ENCODE data around the gene EFHC1. TPM values are rescaled to one million over a fixed set of nuclear protein-coding genes. Genes with fewer than 3 reads are reported as not detected.

EFHC1 gene
- total RNA-seq, 1 experiment from 2014 or later, result 12.4 TPM

DNA sequence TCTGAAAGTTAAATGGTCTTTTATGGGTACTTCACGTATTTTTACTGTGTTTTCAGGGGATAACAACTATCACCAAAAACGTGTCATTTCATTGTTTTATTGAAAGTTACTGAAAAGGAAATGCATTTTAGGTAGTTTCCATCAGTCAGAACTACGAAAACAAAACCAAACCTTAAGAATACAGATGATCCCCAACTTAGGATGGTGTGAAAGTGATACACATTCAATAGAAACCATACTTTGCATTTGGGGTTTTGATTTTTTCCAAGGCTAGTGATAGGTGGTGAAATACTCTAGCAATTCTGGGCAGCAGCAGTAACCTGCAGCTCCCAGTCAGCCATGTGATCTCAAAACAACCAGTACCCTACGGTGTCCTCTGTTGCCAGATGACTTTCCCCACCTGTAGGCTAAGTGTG, 25.9 kb upstream of the EFHC1 start (continued):
- no peak for TF ChIP-seq TCF7L2 (IDR thresholded peaks at IDR 0.05; ENCODE audit: borderline replicate concordance, extremely low read depth, insufficient read depth, insufficient read length)
- no peak for TF ChIP-seq SRF (IDR thresholded peaks at IDR 0.05; ENCODE audit: low read depth)
- TF ChIP-seq RAD21 (IDR thresholded peaks at IDR 0.05; ENCODE audit: low read depth), result no peak
- TF ChIP-seq SP1 (IDR thresholded peaks at IDR 0.05; ENCODE audit: low read depth), result no peak
- no peak for TF ChIP-seq ZFX (IDR thresholded peaks at IDR 0.05)
- no peak for TF ChIP-seq CEBPB (IDR thresholded peaks at IDR 0.05; ENCODE audit: low read depth)
- no peak for TF ChIP-seq JUND (IDR thresholded peaks at IDR 0.05)
- no peak for TF ChIP-seq ELF1 (IDR thresholded peaks at IDR 0.05; ENCODE audit: borderline replicate concordance, low read depth)
- TF ChIP-seq, protein P1, sequence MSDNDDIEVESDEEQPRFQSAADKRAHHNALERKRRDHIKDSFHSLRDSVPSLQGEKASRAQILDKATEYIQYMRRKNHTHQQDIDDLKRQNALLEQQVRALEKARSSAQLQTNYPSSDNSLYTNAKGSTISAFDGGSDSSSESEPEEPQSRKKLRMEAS (IDR thresholded peaks at IDR 0.05), result no peak
- no peak for TF ChIP-seq EZH2 (IDR thresholded peaks at IDR 0.05)
- no peak for TF ChIP-seq EGR1 (IDR thresholded peaks at IDR 0.05; ENCODE audit: low read depth)

DNA sequence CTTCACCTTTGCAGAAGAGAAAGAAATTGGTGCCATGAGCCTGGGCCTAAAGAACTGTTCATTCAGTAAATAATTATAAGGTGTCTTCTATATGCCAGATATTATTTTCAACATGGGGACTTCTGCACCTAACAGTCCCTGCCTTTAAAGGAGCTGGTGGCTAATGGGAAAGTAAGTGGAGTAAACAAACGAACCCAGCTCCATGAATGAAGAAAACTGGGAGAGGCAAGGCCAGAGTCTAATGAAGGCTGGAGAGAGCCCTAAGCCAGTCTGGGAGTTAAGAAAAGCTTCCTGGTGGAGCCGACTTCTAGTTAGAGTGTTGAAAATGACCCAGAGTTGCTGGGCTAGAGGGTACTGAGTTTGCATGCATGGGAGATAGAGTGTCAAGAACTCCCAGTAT, 24.2 kb upstream of the EFHC1 start:
- Histone ChIP-seq H2AFZ (ENCODE audit: low read depth, low read length, poor library complexity, severe bottlenecking) (no peak overlapping the region), H3K9me2 (ENCODE audit: insufficient read depth) (no peaks in the 10 kb centered on the region), H3K79me2 (ENCODE audit: insufficient read depth, low read length) (no peaks in the 10 kb centered on the region), H3K27ac (ENCODE audit: low read depth, low read length) (no peak overlapping the region), H3K9me3 (ENCODE audit: control insufficient read depth in 1 of 2, insufficient read depth in 1 of 2, low read depth in 1 of 2, low read length in 2 of 2) (no peaks in the 10 kb centered on the region), H3K4me2 (ENCODE audit: low read length) (no peak overlapping the region), H4K20me1 (ENCODE audit: insufficient read depth) (no peaks in the 10 kb centered on the region), H3K4me3 (replicated peaks in 1 of 2; ENCODE audit: low read depth in 1 of 2, low read length in 2 of 2) (no peak overlapping the region), H3K9ac (ENCODE audit: low read length) (no peak overlapping the region), H3K27me3 (ENCODE audit: insufficient read depth, low read length) (no peaks in the 10 kb centered on the region), H3K4me1 (ENCODE audit: control insufficient read depth in 1 of 2, insufficient read depth in 2 of 2, low read length in 2 of 2) (peaks cover 2 to 24% of the 10 kb centered on the region in 2 experiments), H3K36me3 (ENCODE audit: control insufficient read depth in 1 of 2, insufficient read depth in 2 of 2, low read length in 2 of 2) (no peaks in the 10 kb centered on the region)
- CTCF ChIA-PET, result no interaction called here
- POLR2A ChIA-PET, result no interaction called here
- RAD21 ChIA-PET (ENCODE audit: low non-redundant PET in 1 of 2, low total read pairs in 2 of 2, uncharacterized antibody in 2 of 2, unreplicated experiment in 2 of 2), result no interaction called here
- no TSS peak for BruUV-seq (replicated peaks)
- ATAC-seq (no peak), DNase-seq (ENCODE audit: low read depth, low spot score) (no peak)
- intact Hi-C loops (cut with micrococcal nuclease), result no loop called here
- no peak for TF ChIP-seq CEBPB (IDR thresholded peaks at IDR 0.05; ENCODE audit: low read depth)

Measured in HCT116 (cell line).